Measurements from ENCODE around the gene MAX. TPM values are rescaled to one million over a fixed set of nuclear protein-coding genes. Genes with fewer than 3 reads are reported as not detected.

Gene MAX
- polyA plus RNA-seq, 1 experiment: 57.3 TPM

DNA sequence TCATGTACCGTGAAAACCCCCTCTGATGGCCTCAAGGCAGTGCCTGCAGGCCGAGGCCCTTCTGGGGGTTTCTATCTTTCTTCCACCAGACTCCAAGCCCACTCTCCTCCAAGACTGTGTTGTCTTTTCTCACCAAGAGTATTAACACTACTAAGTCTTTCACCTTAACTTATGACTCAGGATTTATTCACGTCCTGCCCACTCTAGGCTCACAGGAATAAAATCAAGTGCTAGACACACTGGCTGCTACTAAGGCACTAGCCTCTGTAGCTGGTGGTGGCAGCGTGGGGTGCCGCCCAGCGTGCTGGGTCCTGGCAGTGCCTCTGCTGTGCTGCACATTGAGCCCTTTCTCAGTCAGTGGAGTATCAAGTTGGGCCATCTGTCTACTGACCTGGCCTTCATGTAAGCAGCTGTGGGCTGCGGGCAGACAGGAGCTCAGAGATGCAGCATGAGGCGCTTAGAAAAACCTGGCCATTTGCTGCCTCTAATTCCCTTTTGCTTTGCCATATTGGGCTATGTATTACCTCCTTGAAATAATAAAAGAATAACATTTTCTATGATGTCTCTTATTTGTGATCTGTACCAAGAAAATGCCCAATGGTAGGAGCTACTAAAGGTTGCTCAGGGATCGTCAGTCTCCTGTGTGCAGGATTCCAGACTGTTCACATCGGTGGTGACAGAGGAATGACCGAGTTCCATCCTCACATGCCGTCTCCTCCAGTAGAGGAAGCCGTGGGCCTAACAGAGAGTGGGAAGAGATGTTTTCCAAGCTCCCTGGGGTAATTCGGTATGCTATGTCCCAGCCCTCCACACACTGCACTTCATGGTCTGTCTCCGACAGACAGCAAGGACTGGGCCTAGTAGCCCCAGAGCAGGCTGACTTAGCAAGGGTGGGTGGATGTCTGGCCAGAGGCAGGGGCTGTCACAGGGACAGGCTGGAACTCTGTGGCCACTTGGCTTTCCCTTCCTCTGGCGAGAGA is 39.9 kb downstream of the MAX start:
- DNase-seq (ENCODE audit: low read depth): no peak
- no peak for TF ChIP-seq CTCF (IDR thresholded peaks at IDR 0.05; ENCODE audit: insufficient read depth, low read depth, low read length)
- CTCF ChIA-PET: interaction anchor here (0.6 kb wide), 1 partner anchor 440 kb away, joined by 3 read pairs; no protein-coding TSS in a partner anchor
- Histone ChIP-seq H3K27me3 (ENCODE audit: control insufficient read depth, insufficient read depth, low read length) (no peaks in the 10 kb centered on the region), H3K4me3 (ENCODE audit: low read depth, low read length) (no peak overlapping the region), H3K36me3 (ENCODE audit: control insufficient read depth, insufficient read depth, low read length) (peaks cover 20% of the 10 kb centered on the region)
- POLR2A ChIA-PET: no interaction called here

- TF ChIP-seq CTCF (IDR thresholded peaks at IDR 0.05; ENCODE audit: insufficient read depth, low read depth, low read length): no peak
- ChIA-PET CTCF (no interaction called here), POLR2A (no interaction called here)
- DNase-seq (ENCODE audit: low read depth): no peak
- no peak overlapping the region for H3K4me3 ChIP-seq (ENCODE audit: low read depth, low read length)
- peaks cover 14% of the 10 kb centered on the region for H3K36me3 ChIP-seq (ENCODE audit: control insufficient read depth, insufficient read depth, low read length)
- no peaks in the 10 kb centered on the region for H3K27me3 ChIP-seq (ENCODE audit: control insufficient read depth, insufficient read depth, low read length)
These were observed 44.6 kb downstream of the MAX start for GRCh38 chr14:65057695-65058094.

DNA sequence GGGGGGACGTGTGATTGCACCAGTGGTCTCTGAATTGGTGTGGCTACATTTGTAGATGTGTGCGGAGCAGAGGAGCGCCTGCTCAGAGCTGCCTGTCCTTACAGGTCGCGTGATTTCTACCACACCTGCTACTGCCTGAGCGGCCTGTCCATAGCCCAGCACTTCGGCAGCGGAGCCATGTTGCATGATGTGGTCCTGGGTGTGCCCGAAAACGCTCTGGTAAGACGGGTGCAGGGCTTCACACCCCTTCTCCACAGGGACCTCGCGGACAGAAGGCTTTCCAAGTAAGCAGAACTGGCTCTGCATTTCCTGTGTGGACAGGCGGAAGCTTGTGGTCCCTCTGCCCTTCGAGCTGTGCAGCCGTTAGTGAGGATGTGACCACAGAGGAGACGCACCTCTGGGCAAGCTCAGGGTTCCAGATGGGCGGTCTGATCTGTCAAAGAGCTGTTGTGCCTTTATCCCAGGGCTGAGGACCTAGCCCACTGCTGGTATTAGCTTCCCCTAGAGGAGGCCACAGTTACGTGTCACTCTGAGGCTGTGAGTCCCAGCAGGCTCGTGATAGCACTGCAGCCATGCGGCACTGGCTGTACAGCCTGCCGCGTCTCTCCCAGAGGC is 47.7 kb downstream of the MAX start:
- Histone ChIP-seq H3K4me3 (ENCODE audit: low read depth, low read length) (no peak overlapping the region), H3K36me3 (ENCODE audit: control insufficient read depth, insufficient read depth, low read length) (peaks cover 6% of the 10 kb centered on the region), H3K27me3 (ENCODE audit: control insufficient read depth, insufficient read depth, low read length) (no peaks in the 10 kb centered on the region)
- TF ChIP-seq CTCF (IDR thresholded peaks at IDR 0.05; ENCODE audit: insufficient read depth, low read depth, low read length): no peak
- DNase-seq (ENCODE audit: low read depth): no peak
- ChIA-PET CTCF (interaction anchor here (0.6 kb wide), 1 partner anchor 702 kb away, joined by 5 read pairs; no protein-coding TSS in a partner anchor), POLR2A (no interaction called here)

GRCh38 chr14:65053466-65053865 is 48.9 kb downstream of the MAX start:
- CTCF ChIA-PET: no interaction called here

More at GRCh38 chr14:65053466-65053865, 48.9 kb downstream of the MAX start:
- POLR2A ChIA-PET: no interaction called here
- no peak for DNase-seq (ENCODE audit: low read depth)
- H3K27me3 ChIP-seq (ENCODE audit: control insufficient read depth, insufficient read depth, low read length): no peaks in the 10 kb centered on the region
- no peak for TF ChIP-seq CTCF (IDR thresholded peaks at IDR 0.05; ENCODE audit: insufficient read depth, low read depth, low read length)
- H3K36me3 ChIP-seq (ENCODE audit: control insufficient read depth, insufficient read depth, low read length): peaks cover 6% of the 10 kb centered on the region
- H3K4me3 ChIP-seq (ENCODE audit: low read depth, low read length): no peak overlapping the region

Measured in BJ (cell line).